Hepatocyte (in vitro differentiated cells): ENCODE measurements around the gene CCDC102B. TPM values are rescaled to one million over a fixed set of nuclear protein-coding genes. Genes with fewer than 3 reads are reported as not detected.

ENCODE experiments used
- DNase-seq: peaks from one replicate; pipeline ENCODE4 v3.0.0-alpha.2; 2016; ENCODE audit warnings: low spot score
- H2AFZ ChIP-seq: fragments of 200-600 bp; sonication (generic); 2 replicates; pipeline ENCODE4 v1.6.0; 2016; ENCODE audit warnings: antibody characterized with exemption, mild to moderate bottlenecking
- H3K27ac ChIP-seq: fragments of 200-600 bp; sonication (generic); 2 replicates; pipeline ENCODE4 v1.5.1; 2016; ENCODE audit warnings: mild to moderate bottlenecking
- H3K27me3 ChIP-seq: fragments of 200-600 bp; sonication (generic); 2 replicates; pipeline ENCODE4 v1.6.1; 2016
- H3K36me3 ChIP-seq: fragments of 200-600 bp; sonication (generic); replicated peaks from 2 replicates; pipeline ENCODE4 v1.5.1; 2016; ENCODE audit warnings: low read depth; ENCODE audit not compliant: insufficient read depth
- H3K4me1 ChIP-seq: fragments of 200-600 bp; sonication (generic); 2 replicates; pipeline ENCODE4 v1.5.1; 2016; ENCODE audit warnings: mild to moderate bottlenecking, moderate library complexity; ENCODE audit not compliant: insufficient read depth
- H3K4me2 ChIP-seq: fragments of 200-600 bp; sonication (generic); 2 replicates; pipeline ENCODE4 v1.6.0; 2016
- H3K4me3 ChIP-seq: fragments of 200-600 bp; sonication (generic); 2 replicates; pipeline ENCODE4 v1.5.1; 2016; ENCODE audit warnings: mild to moderate bottlenecking
- H3K79me2 ChIP-seq: fragments of 200-600 bp; sonication (generic); 2 replicates; pipeline ENCODE4 v1.6.0; 2017; ENCODE audit warnings: mild to moderate bottlenecking
- H3K9me2 ChIP-seq: fragments of 200-600 bp; sonication (generic); replicated peaks from 2 replicates; pipeline ENCODE4 v1.6.0; 2017; ENCODE audit warnings: mild to moderate bottlenecking; ENCODE audit not compliant: insufficient read depth
- H3K9me3 ChIP-seq: fragments of 200-600 bp; sonication (generic); 2 replicates; pipeline ENCODE4 v1.5.1; 2016; ENCODE audit warnings: low read depth, mild to moderate bottlenecking
- H4K20me1 ChIP-seq: fragments of 200-600 bp; sonication (generic); 2 replicates; pipeline ENCODE4 v1.6.0; 2016; ENCODE audit warnings: mild to moderate bottlenecking; ENCODE audit not compliant: insufficient read depth, poor library complexity, severe bottlenecking
- CTCF ChIP-seq: fragments of 200-600 bp; sonication (generic); IDR thresholded peaks from 2 replicates; pipeline ENCODE4 v1.5.1; 2016; ENCODE audit warnings: antibody characterized with exemption, mild to moderate bottlenecking; ENCODE audit not compliant: poor library complexity
- EZH2 ChIP-seq: fragments of 200-600 bp; sonication (generic); IDR thresholded peaks from 2 replicates; pipeline ENCODE4 v1.6.1; 2016; ENCODE audit warnings: antibody characterized with exemption, mild to moderate bottlenecking, borderline replicate concordance
- EZH2phosphoT487 ChIP-seq: fragments of 200-600 bp; sonication (generic); IDR thresholded peaks from one replicate; pipeline ENCODE4 v1.6.1; 2018; ENCODE audit warnings: antibody characterized with exemption, mild to moderate bottlenecking, low read depth, moderate library complexity; ENCODE audit not compliant: unreplicated experiment, severe bottlenecking
- WGBS: methylation state at CpG from one replicate; pipeline ENCODE4 v1.1.6; 2016; ENCODE audit warnings: low lambda C conversion rate; ENCODE audit errors: missing lambda C conversion rate; 5-methylcytosine and 5-hydroxymethylcytosine counted together
- polyA plus RNA-seq: library from polyadenylated mRNA; unstranded; fragments of >200 nt; fragmentation: Nextera tagmentation; extraction: Ambion mirVana; gene quantifications from 2 replicates; pipeline ENCODE4 v1.2.1, GENCODE V29; 2016
- total RNA-seq: library from RNA; depleted of rRNA; stranded (reverse); fragments of >200 nt; gene quantifications from 2 replicates; pipeline ENCODE4 v1.2.3, GENCODE V29; 2014

Gene CCDC102B
- total and polyA plus RNA-seq, 2 experiments from 2014 or later, result 2.8 to 5.4 TPM

GRCh38 chr18:68935686-68936085 is 137.8 kb downstream of the CCDC102B start:
- Histone ChIP-seq H3K9me3 (no peaks in the 10 kb centered on the region), H3K4me1 (no peaks in the 10 kb centered on the region), H3K27ac (no peak overlapping the region), H3K4me3 (no peak overlapping the region), H3K36me3 (no peaks in the 10 kb centered on the region), H2AFZ (no peak overlapping the region), H4K20me1 (no peaks in the 10 kb centered on the region), H3K9me2 (no peaks in the 10 kb centered on the region), H3K27me3 (no peaks in the 10 kb centered on the region), H3K79me2 (no peaks in the 10 kb centered on the region), H3K4me2 (no peak overlapping the region)
- no peak for DNase-seq
- TF ChIP-seq CTCF, result no peak
- TF ChIP-seq EZH2, result no peak
- TF ChIP-seq EZH2phosphoT487, result no peak

DNA sequence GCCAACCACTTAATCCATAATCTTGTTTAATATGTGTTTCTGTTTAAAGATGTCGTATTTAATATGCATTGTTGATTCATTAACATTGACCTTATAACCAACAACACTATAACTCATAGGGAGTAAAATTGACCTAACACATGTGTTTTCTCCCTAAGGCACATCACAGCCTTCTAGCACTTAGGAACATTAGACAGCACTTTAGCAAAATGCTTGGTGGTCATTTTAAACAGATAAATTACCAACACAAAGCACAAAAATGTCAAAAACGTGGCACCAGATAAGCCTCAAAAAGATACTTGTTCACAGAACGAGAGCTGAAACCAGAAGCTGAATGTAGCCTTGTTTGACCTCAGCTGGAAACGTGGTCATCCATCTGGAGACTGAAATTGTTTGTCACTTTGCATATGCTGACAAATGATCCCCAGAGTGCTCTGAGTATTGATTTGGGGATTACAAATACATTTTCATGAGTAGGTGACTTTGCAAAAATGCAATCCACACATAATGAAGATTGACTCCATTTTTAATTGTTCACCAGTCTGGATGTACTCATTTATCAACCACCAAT is 139.2 kb downstream of the CCDC102B start:
- Histone ChIP-seq H3K4me3 (no peak overlapping the region), H2AFZ (no peak overlapping the region), H3K79me2 (no peaks in the 10 kb centered on the region), H3K36me3 (no peaks in the 10 kb centered on the region), H3K4me1 (no peaks in the 10 kb centered on the region), H3K4me2 (no peak overlapping the region), H3K9me3 (no peaks in the 10 kb centered on the region), H4K20me1 (no peaks in the 10 kb centered on the region), H3K27me3 (no peaks in the 10 kb centered on the region), H3K27ac (no peak overlapping the region), H3K9me2 (no peaks in the 10 kb centered on the region)
- DNase-seq, result no peak
- 40% methylated on average over 4 of the region's 4 CpGs for WGBS
- TF ChIP-seq EZH2, result no peak
- no peak for TF ChIP-seq CTCF
- TF ChIP-seq EZH2phosphoT487, result no peak

- WGBS, result 72% methylated on average over 2 of the region's 2 CpGs
These were observed 142.2 kb downstream of the CCDC102B start for GRCh38 chr18:68940039-68940438.

More at GRCh38 chr18:68940039-68940438, 142.2 kb downstream of the CCDC102B start:
- H3K4me3 ChIP-seq, result no peak overlapping the region
- H4K20me1 ChIP-seq, result no peaks in the 10 kb centered on the region
- H3K79me2 ChIP-seq, result no peaks in the 10 kb centered on the region
- H3K4me1 ChIP-seq, result no peaks in the 10 kb centered on the region
- H3K9me3 ChIP-seq, result no peaks in the 10 kb centered on the region
- no peaks in the 10 kb centered on the region for H3K9me2 ChIP-seq
- H3K36me3 ChIP-seq, result no peaks in the 10 kb centered on the region
- DNase-seq, result no peak
- no peak for TF ChIP-seq EZH2
- no peak for TF ChIP-seq CTCF
- TF ChIP-seq EZH2phosphoT487, result no peak
- H2AFZ ChIP-seq, result no peak overlapping the region
- no peaks in the 10 kb centered on the region for H3K27me3 ChIP-seq
- H3K27ac ChIP-seq, result no peak overlapping the region
- no peak overlapping the region for H3K4me2 ChIP-seq
